ENCODE results near the gene ZNF273. TPM values are rescaled to one million over a fixed set of nuclear protein-coding genes. Genes with fewer than 3 reads are reported as not detected.

Gene ZNF273
- polyA plus RNA-seq, 1 donor from 2014 or later, result 21.7 TPM

DNA sequence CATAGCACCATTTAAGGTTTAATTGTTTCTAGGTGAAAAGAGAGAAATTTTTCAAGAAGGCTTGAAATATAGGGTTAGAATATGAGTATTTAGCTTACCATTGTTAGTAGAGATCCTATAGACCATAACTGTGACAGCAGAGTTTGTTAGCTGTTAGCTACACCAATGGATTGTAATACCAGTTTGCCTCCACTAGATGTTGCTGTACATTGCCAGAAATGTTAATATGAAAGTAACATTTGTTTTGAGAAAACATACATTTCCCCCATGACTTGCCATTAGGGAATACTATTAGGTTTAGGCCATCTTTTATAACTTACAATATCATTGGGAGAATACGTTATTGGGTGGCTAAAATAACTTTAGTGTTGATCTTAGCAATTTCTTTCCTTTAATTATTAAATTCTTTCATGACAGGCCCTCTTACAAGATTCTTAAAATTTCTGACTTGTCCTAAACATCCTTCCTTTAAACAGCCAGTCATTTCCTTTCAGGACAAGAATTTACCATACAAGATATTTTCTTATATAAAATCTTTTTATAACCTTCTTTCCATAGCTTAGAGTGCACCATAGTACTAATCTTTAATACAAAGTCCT, 48.3 kb downstream of the ZNF273 start:
- no peak overlapping the region for H3K9ac ChIP-seq (ENCODE audit: low read length)
- no peak overlapping the region for H3K4me3 ChIP-seq (ENCODE audit: low read length)
- H3K27me3 ChIP-seq (ENCODE audit: insufficient read depth, low read depth, low read length), result peaks cover 13% of the 10 kb centered on the region
- H2AFZ ChIP-seq (ENCODE audit: low read depth, low read length), result no peak overlapping the region
- H3K9me2 ChIP-seq (ENCODE audit: insufficient read depth, low read length), result no peaks in the 10 kb centered on the region
- H3K36me3 ChIP-seq (ENCODE audit: insufficient read depth, low read length), result no peaks in the 10 kb centered on the region
- no peak overlapping the region for H3K4me2 ChIP-seq (ENCODE audit: low read length)
- H3K79me2 ChIP-seq (replicated peaks; ENCODE audit: insufficient read depth, low read length), result no peaks in the 10 kb centered on the region
- H4K20me1 ChIP-seq (ENCODE audit: insufficient read depth), result no peaks in the 10 kb centered on the region
- H3K27ac ChIP-seq (ENCODE audit: low read length), result no peak overlapping the region
- no peaks in the 10 kb centered on the region for H3F3A ChIP-seq (ENCODE audit: insufficient read depth, low read length, poor library complexity, severe bottlenecking)
- peak; percentile 83 for TF ChIP-seq CTCF (IDR thresholded peaks at IDR 0.05; ENCODE audit: poor library complexity, severe bottlenecking)
- no peak for TF ChIP-seq EP300 (conservative IDR thresholded peaks at IDR 0.05; ENCODE audit: poor library complexity, severe bottlenecking)
- TF ChIP-seq EZH2 (IDR thresholded peaks at IDR 0.05; ENCODE audit: borderline replicate concordance, insufficient read depth, low read length, poor library complexity, severe bottlenecking), result no peak
- TF ChIP-seq TAF1 (IDR thresholded peaks at IDR 0.05; ENCODE audit: low read depth), result no peak
- TF ChIP-seq MXI1 (conservative IDR thresholded peaks at IDR 0.05; ENCODE audit: poor library complexity, severe bottlenecking), result no peak
- TF ChIP-seq, protein P1, sequence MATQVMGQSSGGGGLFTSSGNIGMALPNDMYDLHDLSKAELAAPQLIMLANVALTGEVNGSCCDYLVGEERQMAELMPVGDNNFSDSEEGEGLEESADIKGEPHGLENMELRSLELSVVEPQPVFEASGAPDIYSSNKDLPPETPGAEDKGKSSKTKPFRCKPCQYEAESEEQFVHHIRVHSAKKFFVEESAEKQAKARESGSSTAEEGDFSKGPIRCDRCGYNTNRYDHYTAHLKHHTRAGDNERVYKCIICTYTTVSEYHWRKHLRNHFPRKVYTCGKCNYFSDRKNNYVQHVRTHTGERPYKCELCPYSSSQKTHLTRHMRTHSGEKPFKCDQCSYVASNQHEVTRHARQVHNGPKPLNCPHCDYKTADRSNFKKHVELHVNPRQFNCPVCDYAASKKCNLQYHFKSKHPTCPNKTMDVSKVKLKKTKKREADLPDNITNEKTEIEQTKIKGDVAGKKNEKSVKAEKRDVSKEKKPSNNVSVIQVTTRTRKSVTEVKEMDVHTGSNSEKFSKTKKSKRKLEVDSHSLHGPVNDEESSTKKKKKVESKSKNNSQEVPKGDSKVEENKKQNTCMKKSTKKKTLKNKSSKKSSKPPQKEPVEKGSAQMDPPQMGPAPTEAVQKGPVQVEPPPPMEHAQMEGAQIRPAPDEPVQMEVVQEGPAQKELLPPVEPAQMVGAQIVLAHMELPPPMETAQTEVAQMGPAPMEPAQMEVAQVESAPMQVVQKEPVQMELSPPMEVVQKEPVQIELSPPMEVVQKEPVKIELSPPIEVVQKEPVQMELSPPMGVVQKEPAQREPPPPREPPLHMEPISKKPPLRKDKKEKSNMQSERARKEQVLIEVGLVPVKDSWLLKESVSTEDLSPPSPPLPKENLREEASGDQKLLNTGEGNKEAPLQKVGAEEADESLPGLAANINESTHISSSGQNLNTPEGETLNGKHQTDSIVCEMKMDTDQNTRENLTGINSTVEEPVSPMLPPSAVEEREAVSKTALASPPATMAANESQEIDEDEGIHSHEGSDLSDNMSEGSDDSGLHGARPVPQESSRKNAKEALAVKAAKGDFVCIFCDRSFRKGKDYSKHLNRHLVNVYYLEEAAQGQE (IDR thresholded peaks at IDR 0.05; ENCODE audit: borderline replicate concordance), result no peak
- peak; percentile 78 for TF ChIP-seq SMC3 (conservative IDR thresholded peaks at IDR 0.05; ENCODE audit: poor library complexity)
- no peak for TF ChIP-seq POLR2AphosphoS5 (IDR thresholded peaks at IDR 0.05)
- peak; percentile 83 for TF ChIP-seq RAD21 (conservative IDR thresholded peaks at IDR 0.05)
- peaks cover 3% of the 10 kb centered on the region for H3K9me3 ChIP-seq (ENCODE audit: low read length)

DNA sequence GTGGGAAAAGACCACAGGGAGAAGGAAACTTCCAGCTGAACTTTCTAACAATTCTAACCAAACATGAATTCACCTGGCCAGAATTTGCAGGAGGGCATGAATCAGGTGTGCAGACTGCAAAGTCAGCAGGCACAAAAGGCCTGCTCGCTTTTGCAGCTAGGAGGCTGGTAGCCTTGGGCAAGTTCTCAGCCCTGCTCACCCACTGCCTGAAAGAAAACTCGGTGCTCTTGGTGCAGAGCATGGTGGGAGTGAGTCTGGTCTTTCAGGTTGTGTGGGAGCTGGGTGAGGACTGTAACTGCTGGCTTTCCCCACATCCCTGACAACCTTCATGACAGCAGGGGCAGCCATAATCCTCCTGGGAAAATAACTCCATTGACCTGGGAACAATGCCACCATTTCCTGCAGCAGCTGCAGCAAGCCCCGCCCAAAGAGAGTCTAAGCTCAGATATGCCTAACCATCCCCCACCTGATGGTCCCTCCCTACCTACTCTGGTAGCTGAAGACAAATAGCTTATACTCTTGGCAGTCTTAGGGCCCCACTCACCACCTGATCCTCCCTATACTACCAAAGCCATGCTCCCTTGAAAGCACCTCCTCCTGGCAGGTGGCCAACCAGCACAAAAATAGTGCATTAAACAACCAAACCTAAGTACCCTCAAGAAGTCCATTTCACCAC, 56.1 kb downstream of the ZNF273 start:
- H3K4me2 ChIP-seq (ENCODE audit: low read length), result no peak overlapping the region
- no peaks in the 10 kb centered on the region for H3K79me2 ChIP-seq (replicated peaks; ENCODE audit: insufficient read depth, low read length)
- no peak overlapping the region for H3K27ac ChIP-seq (ENCODE audit: low read length)
- H3K36me3 ChIP-seq (ENCODE audit: insufficient read depth, low read length), result no peaks in the 10 kb centered on the region
- peaks cover 3% of the 10 kb centered on the region for H3K9me3 ChIP-seq (ENCODE audit: low read length)
- no peaks in the 10 kb centered on the region for H3K9me2 ChIP-seq (ENCODE audit: insufficient read depth, low read length)
- no peak overlapping the region for H3K9ac ChIP-seq (ENCODE audit: low read length)
- no peaks in the 10 kb centered on the region for H4K20me1 ChIP-seq (ENCODE audit: insufficient read depth)
- no peak overlapping the region for H3K4me3 ChIP-seq (ENCODE audit: low read length)
- H3F3A ChIP-seq (ENCODE audit: insufficient read depth, low read length, poor library complexity, severe bottlenecking), result no peaks in the 10 kb centered on the region
- no peak for TF ChIP-seq RAD21 (conservative IDR thresholded peaks at IDR 0.05)
- no peak for TF ChIP-seq SMC3 (conservative IDR thresholded peaks at IDR 0.05; ENCODE audit: poor library complexity)
- no peak for TF ChIP-seq TAF1 (IDR thresholded peaks at IDR 0.05; ENCODE audit: low read depth)
- no peak for TF ChIP-seq EZH2 (IDR thresholded peaks at IDR 0.05; ENCODE audit: borderline replicate concordance, insufficient read depth, low read length, poor library complexity, severe bottlenecking)
- TF ChIP-seq EP300 (conservative IDR thresholded peaks at IDR 0.05; ENCODE audit: poor library complexity, severe bottlenecking), result no peak
- TF ChIP-seq, protein P1 (IDR thresholded peaks at IDR 0.05; ENCODE audit: borderline replicate concordance), result no peak
- no peak for TF ChIP-seq CTCF (IDR thresholded peaks at IDR 0.05; ENCODE audit: poor library complexity, severe bottlenecking)
- TF ChIP-seq MXI1 (conservative IDR thresholded peaks at IDR 0.05; ENCODE audit: poor library complexity, severe bottlenecking), result no peak
- no peak for TF ChIP-seq POLR2AphosphoS5 (IDR thresholded peaks at IDR 0.05)
- no peak overlapping the region for H2AFZ ChIP-seq (ENCODE audit: low read depth, low read length)
- H3K27me3 ChIP-seq (ENCODE audit: insufficient read depth, low read depth, low read length), result no peaks in the 10 kb centered on the region
